K562 (cell line): Measurements from ENCODE around the gene ACTN2. TPM values are rescaled to one million over a fixed set of nuclear protein-coding genes. Genes with fewer than 3 reads are reported as not detected.

Experiments
- CTCF ChIP-seq, 3 experiments: IDR thresholded peaks in 2 of 3; conservative IDR thresholded peaks in 1 of 3; 2 replicates each; pipeline ENCODE4 v1.5.1; 2011 to 2012; ENCODE audit warnings: low read length in 3 of 3, mild to moderate bottlenecking in 3 of 3, control low read depth in 2 of 3, improper control_type of control experiment in 1 of 3, inconsistent platforms in 1 of 3, low read depth in 1 of 3, mixed read lengths in 1 of 3, moderate library complexity in 1 of 3; ENCODE audit not compliant: insufficient read depth in 2 of 3
- DPF2 ChIP-seq: fragments of 450-650 bp; IDR thresholded peaks from 2 replicates; pipeline ENCODE4 v1.6.1; 2016
- PBX2 ChIP-seq, 2 experiments: IDR thresholded peaks in 1 of 2; conservative IDR thresholded peaks in 1 of 2; 2 replicates each; pipeline ENCODE4 v1.6.1; 2016; ENCODE audit warnings: low read depth in 2 of 2, mild to moderate bottlenecking in 1 of 2, missing compliant biosample characterization in 1 of 2, missing genetic modification characterization in 1 of 2, moderate library complexity in 1 of 2
- PML ChIP-seq: IDR thresholded peaks from 2 replicates; pipeline ENCODE4 v1.6.1; 2012; ENCODE audit warnings: low read length, inconsistent platforms
- RAD21 ChIP-seq, 2 experiments: fragments of 250-450 bp in 1 of 2; fragments of 450-650 bp in 1 of 2; sonication (Bioruptor Pico) in 1 of 2; formaldehyde crosslinking in 1 of 2; IDR thresholded peaks in 1 of 2; conservative IDR thresholded peaks in 1 of 2; 2 replicates each; pipeline versions ENCODE4 v1.4.0 to v1.8.0; 2020 to 2022; ENCODE audit warnings: mild to moderate bottlenecking in 2 of 2, moderate library complexity in 1 of 2
- REST ChIP-seq, 2 experiments: fragments of 450-650 bp; formaldehyde crosslinking in 1 of 2; IDR thresholded peaks; 2 replicates each; pipeline versions ENCODE4 v1.4.0 to v1.6.1; 2014 to 2020; ENCODE audit warnings: mild to moderate bottlenecking in 2 of 2, borderline replicate concordance in 1 of 2, low read depth in 1 of 2
- SMARCB1 ChIP-seq: IDR thresholded peaks from 2 replicates; pipeline ENCODE4 v1.6.1; 2011; ENCODE audit warnings: improper control_type of control experiment, low read depth; ENCODE audit not compliant: insufficient read length
- YBX1 ChIP-seq: fragments of 450-650 bp; IDR thresholded peaks from 2 replicates; pipeline ENCODE4 v1.7.1; 2016; ENCODE audit warnings: mild to moderate bottlenecking
- ZHX1 ChIP-seq: fragments of 150-350 bp; conservative IDR thresholded peaks from 2 replicates; pipeline ENCODE4 v1.6.1; 2014; ENCODE audit warnings: low read length
- ZNF274 ChIP-seq: IDR thresholded peaks from 2 replicates; pipeline ENCODE4 v1.6.1; 2011; ENCODE audit warnings: low read depth, mild to moderate bottlenecking, low read length, moderate library complexity, borderline replicate concordance
- polyA plus RNA-seq, 8 experiments: library from polyadenylated mRNA; depleted of rRNA in 4 of 8; stranded (reverse) in 5 of 8; unstranded in 3 of 8; fragments of >200 nt; fragmentation: Nextera tagmentation in 2 of 8; fragmentation: Illumina TruSeq in 1 of 8; extraction: Ambion mirVana in 2 of 8; extraction: Trizol in 1 of 8; gene quantifications; 2 replicates each; pipeline versions ENCODE4 v1.2.1 to v1.2.3, GENCODE V29; 2011 to 2014; ENCODE audit warnings: inconsistent platforms in 1 of 8, missing spikeins in 1 of 8
- total RNA-seq, 7 experiments: library from RNA; depleted of rRNA in 6 of 7; stranded (reverse); fragments of >200 nt in 6 of 7; fragmentation: Illumina TruSeq in 2 of 7; extraction: Trizol in 2 of 7; gene quantifications; 2 replicates each; pipeline versions ENCODE4 v1.2.1 to v1.2.3, GENCODE V29; 2011 to 2021; ENCODE audit warnings: low replicate concordance in 1 of 7

Gene ACTN2
- total and polyA plus RNA-seq, 9 of the 15 experiments (the other 6 are each of a cell fraction or from before 2014, with no cell fraction given): 0.18 to 0.94 (median 0.42) TPM

- TF ChIP-seq DPF2 (no peak), CTCF (IDR thresholded peaks at IDR 0.05 in 2 of 3, conservative IDR thresholded peaks at IDR 0.05 in 1 of 3; ENCODE audit: insufficient read depth in 2 of 3, low read depth in 1 of 3, low read length in 3 of 3) (peak; percentile 32 to 53 (median 50); a peak in 4 of 6 replicates), PBX2 (CRISPR knock-in tag; IDR thresholded peaks at IDR 0.05; ENCODE audit: low read depth) (no peak), PBX2 (tag; conservative IDR thresholded peaks at IDR 0.05; ENCODE audit: low read depth) (no peak), YBX1 (no peak), PML (no peak), REST (IDR thresholded peaks at IDR 0.05; ENCODE audit: borderline replicate concordance) (peak; percentile 24; the same call in 1 of the 2 replicates), REST (CRISPR knock-in tag; IDR thresholded peaks at IDR 0.05; ENCODE audit: low read depth) (no peak), ZHX1 (no peak), SMARCB1 (no peak), ZNF274 (no peak), RAD21 (CRISPR knock-in tag; conservative IDR thresholded peaks at IDR 0.05 in 1 of 2, IDR thresholded peaks at IDR 0.05 in 1 of 2) (peak in 1 of 2 experiments; percentile 51; a peak in 2 of 4 replicates)
Measured at GRCh38 chr1:236774926-236775325, 88.6 kb downstream of the ACTN2 start (continued).
